Tibial nerve (tissue), 4 donors: Measurements from ENCODE around the gene GPR34. TPM values are rescaled to one million over a fixed set of nuclear protein-coding genes. Genes with fewer than 3 reads are reported as not detected.
A peak's percentile ranks its signal among the peaks of the same experiment; 100 is the strongest.

Experiments used
- DNase-seq, 2 donors: peaks; one replicate each; pipeline ENCODE4 v3.0.0-alpha.2; 2019; ENCODE audit warnings: low spot score in 2 of 2
- H3K27ac ChIP-seq, 4 donors: fragments of 200-600 bp; sonication (generic) in 3 of 4; one replicate each; pipeline ENCODE4 v1.5.1; 2017 to 2019; ENCODE audit warnings: mild to moderate bottlenecking in 1 of 4
- H3K27me3 ChIP-seq, 2 donors: fragments of 200-600 bp; sonication (generic) in 1 of 2; one replicate each; pipeline versions ENCODE4 v1.5.1 to v1.6.0; 2017 to 2019
- H3K36me3 ChIP-seq, 3 donors: fragments of 200-600 bp; sonication (generic); one replicate each; pipeline ENCODE4 v1.5.1; 2018 to 2019
- H3K4me1 ChIP-seq, 4 donors: fragments of 200-600 bp; sonication (generic) in 3 of 4; one replicate each; pipeline ENCODE4 v1.5.1; 2017 to 2019
- H3K4me3 ChIP-seq, 4 donors: fragments of 200-600 bp; sonication (generic) in 3 of 4; one replicate each; pipeline ENCODE4 v1.5.1; 2017 to 2019; ENCODE audit warnings: mild to moderate bottlenecking in 1 of 4, moderate library complexity in 1 of 4
- H3K9me3 ChIP-seq, 4 donors: fragments of 200-600 bp; sonication (generic) in 3 of 4; one replicate each; pipeline ENCODE4 v1.5.1; 2017 to 2019
- EP300 ChIP-seq, 2 donors: sonication (generic); formaldehyde crosslinking; IDR thresholded peaks; one replicate each; pipeline ENCODE4 v1.6.1; 2017; ENCODE audit warnings: antibody characterized with exemption in 2 of 2, mild to moderate bottlenecking in 1 of 2
- POLR2A ChIP-seq, 2 donors: fragments of 450-650 bp; IDR thresholded peaks; one replicate each; pipeline ENCODE4 v1.6.1; 2017; ENCODE audit warnings: antibody characterized with exemption in 2 of 2, mild to moderate bottlenecking in 2 of 2, moderate library complexity in 2 of 2
- WGBS, 2 donors: methylation state at CpG; one replicate each; pipeline ENCODE4 v1.1.5; 2018; 5-methylcytosine and 5-hydroxymethylcytosine counted together
- total RNA-seq, 4 donors: library from RNA; depleted of rRNA; stranded (reverse); fragments of >200 nt; gene quantifications; one replicate each; pipeline ENCODE4 v1.1.0, GENCODE V29; 2016
- TF ChIP-seq, protein P1 (sequence below), 5 experiments: fragments of 200-600 bp in 3 of 5; fragments of 450-650 bp in 2 of 5; sonication (generic) in 3 of 5; IDR thresholded peaks; one replicate each; pipeline ENCODE4 v1.5.1; 2016 to 2019; ENCODE audit warnings: antibody characterized with exemption in 5 of 5, mild to moderate bottlenecking in 3 of 5, moderate library complexity in 2 of 5

GPR34 gene
- total RNA-seq, 4 donors from 2014 or later: 5.0 to 19.4 (median 11.3) TPM

DNA sequence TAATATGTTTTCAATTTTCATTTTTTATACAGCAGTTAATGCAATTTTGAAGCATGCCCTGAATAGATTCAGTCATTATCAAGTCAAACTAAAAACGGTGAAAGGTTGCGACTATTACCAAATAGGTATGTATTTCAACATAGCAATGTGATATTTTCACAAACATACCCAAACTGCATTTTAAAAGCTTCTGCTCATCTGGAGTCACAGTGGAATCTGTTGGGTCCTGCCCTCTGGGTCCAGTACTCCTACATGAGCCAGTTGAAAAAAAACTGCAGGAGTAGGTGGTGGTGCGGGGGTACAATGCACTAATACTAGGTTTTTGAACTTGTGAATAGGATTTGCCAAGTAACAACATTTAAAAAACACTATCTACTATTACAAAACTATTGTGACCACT lies 938 bp downstream of the GPR34 start:
- Histone ChIP-seq H3K9me3 (no peaks in the 10 kb centered on the region), H3K27me3 (no peaks in the 10 kb centered on the region), H3K36me3 (no peaks in the 10 kb centered on the region), H3K4me1 (no peaks in the 10 kb centered on the region), H3K27ac (no peak overlapping the region), H3K4me3 (peak overlapping the region in 1 of 4 donors; percentile 27)
- DNase-seq: no peak
- TF ChIP-seq, protein P1, sequence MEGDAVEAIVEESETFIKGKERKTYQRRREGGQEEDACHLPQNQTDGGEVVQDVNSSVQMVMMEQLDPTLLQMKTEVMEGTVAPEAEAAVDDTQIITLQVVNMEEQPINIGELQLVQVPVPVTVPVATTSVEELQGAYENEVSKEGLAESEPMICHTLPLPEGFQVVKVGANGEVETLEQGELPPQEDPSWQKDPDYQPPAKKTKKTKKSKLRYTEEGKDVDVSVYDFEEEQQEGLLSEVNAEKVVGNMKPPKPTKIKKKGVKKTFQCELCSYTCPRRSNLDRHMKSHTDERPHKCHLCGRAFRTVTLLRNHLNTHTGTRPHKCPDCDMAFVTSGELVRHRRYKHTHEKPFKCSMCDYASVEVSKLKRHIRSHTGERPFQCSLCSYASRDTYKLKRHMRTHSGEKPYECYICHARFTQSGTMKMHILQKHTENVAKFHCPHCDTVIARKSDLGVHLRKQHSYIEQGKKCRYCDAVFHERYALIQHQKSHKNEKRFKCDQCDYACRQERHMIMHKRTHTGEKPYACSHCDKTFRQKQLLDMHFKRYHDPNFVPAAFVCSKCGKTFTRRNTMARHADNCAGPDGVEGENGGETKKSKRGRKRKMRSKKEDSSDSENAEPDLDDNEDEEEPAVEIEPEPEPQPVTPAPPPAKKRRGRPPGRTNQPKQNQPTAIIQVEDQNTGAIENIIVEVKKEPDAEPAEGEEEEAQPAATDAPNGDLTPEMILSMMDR (IDR thresholded peaks at IDR 0.05): no peak
- TF ChIP-seq EP300 (IDR thresholded peaks at IDR 0.05) (no peak), POLR2A (IDR thresholded peaks at IDR 0.05) (no peak)
- 64 to 72% methylated on average over 3 of the region's 3 CpGs for WGBS, 2 donors

DNA sequence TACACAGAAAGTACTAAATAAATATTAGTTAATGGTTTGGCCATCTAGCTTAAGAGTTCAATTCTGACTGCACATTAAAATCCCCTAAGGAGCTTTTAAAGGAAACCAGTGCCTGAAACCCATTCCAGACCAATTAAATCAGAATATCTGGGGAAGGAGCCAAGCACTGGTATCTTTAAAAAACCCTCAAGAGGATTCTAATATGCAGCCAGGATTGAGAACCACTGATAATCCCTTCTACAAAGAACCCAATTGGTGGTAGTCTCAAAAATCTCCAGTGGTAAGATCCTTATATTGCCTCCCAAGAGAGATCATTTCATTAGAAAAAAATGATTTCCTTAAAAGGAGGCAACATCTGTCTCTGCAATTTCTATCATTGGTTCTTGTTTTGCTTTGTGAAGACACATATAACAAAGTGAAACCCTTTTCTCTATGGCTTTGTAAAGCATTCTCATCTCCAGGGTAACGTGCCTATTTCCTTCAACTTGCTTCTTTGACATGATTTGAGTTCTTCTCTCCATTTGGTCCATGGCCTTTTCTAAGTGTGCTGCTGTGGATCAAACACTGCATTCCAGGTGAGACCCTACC lies 3.5 kb downstream of the GPR34 start:
- TF ChIP-seq, protein P1 (IDR thresholded peaks at IDR 0.05): no peak
- TF ChIP-seq EP300 (IDR thresholded peaks at IDR 0.05) (no peak), POLR2A (IDR thresholded peaks at IDR 0.05) (no peak)
- H3K9me3 ChIP-seq: no peaks in the 10 kb centered on the region
- H3K36me3 ChIP-seq: no peaks in the 10 kb centered on the region
- H3K4me1 ChIP-seq: no peaks in the 10 kb centered on the region
- 54 to 62% methylated on average over 1 of the region's 1 CpG for WGBS, 2 donors
- no peak for DNase-seq
- H3K4me3 ChIP-seq: peak overlapping the region in 1 of 4 donors; percentile 12
- H3K27ac ChIP-seq: no peak overlapping the region
- H3K27me3 ChIP-seq: peaks cover 0 to 3% of the 10 kb centered on the region in 2 donors

DNA sequence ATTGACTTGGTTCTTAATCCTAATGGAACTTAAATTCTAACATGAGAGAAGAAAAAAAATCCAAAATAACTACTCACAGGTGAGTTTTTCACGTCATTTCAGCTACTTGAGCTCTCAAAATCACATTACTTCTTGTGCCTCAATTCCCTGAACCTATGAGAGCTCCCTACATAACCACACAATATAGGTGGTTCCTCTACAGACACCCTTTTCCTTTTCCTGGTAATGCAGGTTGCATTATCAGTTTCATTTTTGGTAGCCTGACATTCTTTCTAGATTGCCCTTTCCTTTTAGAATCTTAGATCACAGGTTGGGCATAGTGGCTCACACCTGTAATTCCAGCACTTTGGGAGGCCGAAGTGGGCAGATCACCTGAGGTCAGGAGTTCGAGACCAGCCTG lies 4.3 kb downstream of the GPR34 start:
- Histone ChIP-seq H3K9me3 (no peaks in the 10 kb centered on the region), H3K27ac (no peak overlapping the region), H3K4me1 (no peaks in the 10 kb centered on the region), H3K4me3 (no peak overlapping the region), H3K27me3 (peaks cover 0 to 3% of the 10 kb centered on the region in 2 donors), H3K36me3 (no peaks in the 10 kb centered on the region)
- no peak for DNase-seq
- TF ChIP-seq EP300 (IDR thresholded peaks at IDR 0.05) (no peak), POLR2A (IDR thresholded peaks at IDR 0.05) (no peak)
- TF ChIP-seq, protein P1 (IDR thresholded peaks at IDR 0.05): no peak
- WGBS, 2 donors: 70 to 100% methylated on average over 3 of the region's 3 CpGs

DNA sequence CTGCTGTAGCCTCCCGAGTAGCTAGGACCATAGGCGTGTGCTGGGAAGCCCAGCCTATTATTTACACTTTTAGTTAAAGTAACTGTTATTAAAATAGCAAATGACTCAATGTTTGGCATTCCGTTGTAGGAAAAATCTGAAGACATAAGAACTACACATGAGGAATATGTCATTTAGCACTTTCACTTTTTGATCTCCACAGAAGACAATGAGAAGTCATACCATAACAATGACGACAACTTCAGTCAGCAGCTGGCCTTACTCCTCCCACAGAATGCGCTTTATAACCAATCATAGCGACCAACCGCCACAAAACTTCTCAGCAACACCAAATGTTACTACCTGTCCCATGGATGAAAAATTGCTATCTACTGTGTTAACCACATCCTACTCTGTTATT lies 6.7 kb downstream of the GPR34 start:
- Histone ChIP-seq H3K36me3 (no peaks in the 10 kb centered on the region), H3K27ac (no peak overlapping the region), H3K27me3 (peaks cover 0 to 8% of the 10 kb centered on the region in 2 donors), H3K4me3 (no peak overlapping the region), H3K9me3 (no peaks in the 10 kb centered on the region), H3K4me1 (no peaks in the 10 kb centered on the region)
- DNase-seq: no peak
- 82 to 95% methylated on average over 7 of the region's 7 CpGs for WGBS, 2 donors
- no peak for TF ChIP-seq EP300 (IDR thresholded peaks at IDR 0.05)
- TF ChIP-seq POLR2A (IDR thresholded peaks at IDR 0.05): no peak
- TF ChIP-seq, protein P1 (IDR thresholded peaks at IDR 0.05): no peak

DNA sequence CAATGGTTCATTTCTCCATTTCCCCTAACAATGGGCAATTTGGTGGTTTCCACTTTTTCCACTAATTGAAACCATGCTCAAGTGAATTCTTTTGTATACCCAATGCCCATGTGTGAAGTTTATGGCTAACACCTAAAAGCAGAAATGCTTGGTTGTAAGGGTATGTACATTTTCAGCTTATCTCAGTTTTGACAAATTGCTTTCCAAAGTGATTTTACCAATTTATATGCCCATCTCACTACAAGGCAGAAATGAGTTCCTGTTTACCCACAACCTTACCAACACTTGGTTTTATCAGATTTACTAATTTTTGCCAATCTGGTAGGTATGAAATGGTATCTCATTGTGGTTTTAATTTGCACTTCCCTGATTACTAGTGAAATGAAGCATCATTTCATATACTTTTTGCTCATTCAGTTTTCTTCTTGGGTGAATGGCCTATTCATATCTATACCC lies 14.8 kb downstream of the GPR34 start:
- DNase-seq: no peak
- H3K27me3 ChIP-seq: no peaks in the 10 kb centered on the region
- no peaks in the 10 kb centered on the region for H3K9me3 ChIP-seq
- H3K36me3 ChIP-seq: no peaks in the 10 kb centered on the region
- H3K4me1 ChIP-seq: peaks cover 0 to 6% (median 0%) of the 10 kb centered on the region in 4 donors
- TF ChIP-seq POLR2A (IDR thresholded peaks at IDR 0.05) (no peak), EP300 (IDR thresholded peaks at IDR 0.05) (no peak)
- TF ChIP-seq, protein P1 (IDR thresholded peaks at IDR 0.05): no peak
- H3K4me3 ChIP-seq: no peak overlapping the region
- no peak overlapping the region for H3K27ac ChIP-seq
